ENCODE results near the gene POU3F1.

DNA sequence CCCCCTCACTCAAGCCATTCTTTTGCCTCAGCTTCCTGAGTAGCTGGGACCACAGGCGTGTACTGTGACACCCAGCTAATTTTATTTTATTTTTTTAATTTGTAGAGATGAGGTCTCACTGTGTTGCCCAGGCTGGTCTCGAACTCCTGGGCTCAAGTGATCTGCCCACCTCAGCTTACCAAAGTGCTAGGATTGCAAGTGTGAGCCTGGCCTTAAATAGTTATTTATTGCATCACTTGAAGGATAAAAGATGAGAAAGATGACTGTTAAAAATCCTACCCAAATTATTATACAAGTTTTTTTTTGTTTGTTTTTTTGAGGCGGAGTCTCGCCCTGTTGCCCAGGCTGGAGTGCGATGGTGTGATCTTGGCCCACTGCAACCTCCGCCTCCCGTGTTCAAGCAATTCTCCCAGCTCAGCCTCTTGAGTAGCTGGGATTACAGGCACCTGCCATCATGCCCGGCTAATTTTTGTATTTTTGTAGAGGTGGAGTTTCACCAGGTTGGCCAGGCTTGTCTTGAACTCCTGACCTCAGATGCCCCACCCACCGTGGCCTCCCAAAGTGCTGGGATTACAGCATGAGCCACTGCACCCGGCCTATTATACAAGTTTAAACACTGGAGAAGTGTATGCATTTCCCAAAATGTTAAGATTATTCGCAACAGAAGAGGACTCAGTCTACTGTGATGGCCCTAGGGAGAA, 31.7 kb downstream of the POU3F1 start:
- TF ChIP-seq, protein P1, sequence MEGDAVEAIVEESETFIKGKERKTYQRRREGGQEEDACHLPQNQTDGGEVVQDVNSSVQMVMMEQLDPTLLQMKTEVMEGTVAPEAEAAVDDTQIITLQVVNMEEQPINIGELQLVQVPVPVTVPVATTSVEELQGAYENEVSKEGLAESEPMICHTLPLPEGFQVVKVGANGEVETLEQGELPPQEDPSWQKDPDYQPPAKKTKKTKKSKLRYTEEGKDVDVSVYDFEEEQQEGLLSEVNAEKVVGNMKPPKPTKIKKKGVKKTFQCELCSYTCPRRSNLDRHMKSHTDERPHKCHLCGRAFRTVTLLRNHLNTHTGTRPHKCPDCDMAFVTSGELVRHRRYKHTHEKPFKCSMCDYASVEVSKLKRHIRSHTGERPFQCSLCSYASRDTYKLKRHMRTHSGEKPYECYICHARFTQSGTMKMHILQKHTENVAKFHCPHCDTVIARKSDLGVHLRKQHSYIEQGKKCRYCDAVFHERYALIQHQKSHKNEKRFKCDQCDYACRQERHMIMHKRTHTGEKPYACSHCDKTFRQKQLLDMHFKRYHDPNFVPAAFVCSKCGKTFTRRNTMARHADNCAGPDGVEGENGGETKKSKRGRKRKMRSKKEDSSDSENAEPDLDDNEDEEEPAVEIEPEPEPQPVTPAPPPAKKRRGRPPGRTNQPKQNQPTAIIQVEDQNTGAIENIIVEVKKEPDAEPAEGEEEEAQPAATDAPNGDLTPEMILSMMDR (IDR thresholded peaks at IDR 0.05; ENCODE audit: insufficient read depth, low read length, poor library complexity, severe bottlenecking): no peak
- no peak for TF ChIP-seq EZH2phosphoT487 (conservative IDR thresholded peaks at IDR 0.05; ENCODE audit: low read length)

Measured in SU-DHL-6 (cell line).